ENCODE data around the gene UBE2D4. TPM values are rescaled to one million over a fixed set of nuclear protein-coding genes. Genes with fewer than 3 reads are reported as not detected.
"Not testable (repeated sequence)": the region's sequence is repeated elsewhere in the genome, so short reads cannot be mapped to it uniquely, and the experiment has no call there.

The UBE2D4 gene
- total RNA-seq, 4 donors from 2014 or later: 28.2 to 50.4 (median 31.1) TPM

DNA sequence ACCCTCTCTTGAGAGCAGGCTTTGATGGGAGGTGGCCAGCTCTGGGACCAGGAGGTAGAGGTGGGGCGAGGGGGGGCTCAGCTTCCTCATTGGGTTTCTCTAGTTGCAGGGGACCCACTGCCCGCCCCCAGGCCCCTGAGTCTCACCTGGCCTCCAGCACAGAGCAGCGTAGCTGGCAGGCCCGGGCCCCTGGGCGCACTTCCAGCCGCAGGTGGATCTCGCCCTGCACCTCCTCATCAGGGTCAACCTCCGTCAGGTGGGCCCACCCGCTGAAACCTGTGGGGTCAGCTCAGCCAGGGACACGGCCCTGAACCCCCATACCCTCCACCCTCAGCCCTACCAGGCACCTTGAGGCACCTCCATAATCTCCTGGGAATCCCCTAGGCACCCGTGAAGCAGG lies 43.4 kb downstream of the UBE2D4 start:
- intact Hi-C loops (cut with DNase I); H3K9me3 ChIP-seq; H3K27ac ChIP-seq; DNase-seq; H3K4me1 ChIP-seq; H3K36me3 ChIP-seq; H3K4me3 ChIP-seq (replicated peaks in 1 of 3); H3K27me3 ChIP-seq: not testable (repeated sequence)
- 85 to 100% methylated on average over 2 to 6 of the region's 11 CpGs for WGBS, 2 donors

DNA sequence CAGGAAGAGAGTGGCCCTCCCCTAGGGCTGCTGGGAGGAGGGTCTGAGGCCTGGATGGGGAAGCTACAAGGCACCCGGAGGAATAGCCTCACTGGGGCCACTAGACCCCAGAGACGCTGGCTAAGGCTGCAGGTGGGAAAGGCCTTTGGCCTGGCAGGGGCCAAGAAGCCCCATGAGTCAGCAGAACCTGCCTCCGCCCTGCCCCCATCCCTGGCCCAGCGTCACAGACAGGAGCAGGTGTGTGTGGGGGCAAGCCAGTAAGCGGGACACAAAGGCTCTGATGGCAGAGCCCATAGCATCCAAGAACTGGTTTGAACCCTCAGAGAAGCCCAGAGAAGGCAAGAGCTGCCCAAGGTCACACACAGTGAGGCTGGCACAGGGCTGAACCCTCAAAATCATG lies 44.5 kb downstream of the UBE2D4 start:
- H3K9me3 ChIP-seq; H3K4me1 ChIP-seq; H3K4me3 ChIP-seq (replicated peaks in 1 of 3); intact Hi-C loops (cut with DNase I); H3K27me3 ChIP-seq; DNase-seq; H3K27ac ChIP-seq; H3K36me3 ChIP-seq: not testable (repeated sequence)
- WGBS, 2 donors: no CpG with 5 or more reads among the region's 5 CpGs

DNA sequence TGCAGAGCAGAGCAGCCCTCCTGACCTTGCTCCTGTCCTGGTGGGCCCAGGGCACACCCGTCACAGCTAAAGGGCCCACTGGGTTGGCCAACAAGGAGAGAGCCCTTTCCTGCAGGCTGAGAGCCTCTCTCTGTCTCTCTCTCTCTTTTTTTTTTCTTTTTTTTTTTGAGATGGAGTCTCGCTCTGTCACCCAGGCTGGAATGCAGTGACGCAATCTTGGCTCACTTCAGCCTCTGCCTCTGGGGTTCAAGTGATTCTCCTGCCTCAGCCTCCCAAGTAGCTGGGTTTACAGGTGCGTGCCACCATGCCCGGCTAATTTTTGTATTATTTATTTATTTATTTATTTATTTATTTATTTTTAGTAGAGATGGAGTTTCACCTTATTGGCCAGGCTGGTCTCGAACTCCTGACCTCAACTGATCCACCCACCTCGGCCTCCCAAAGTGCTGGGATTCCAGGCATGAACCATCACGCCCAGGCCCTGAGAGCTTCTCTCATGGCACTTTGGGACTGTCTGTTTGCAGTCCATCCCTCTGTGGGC lies 47.9 kb downstream of the UBE2D4 start:
- DNase-seq; H3K27me3 ChIP-seq; H3K4me1 ChIP-seq; H3K36me3 ChIP-seq; intact Hi-C loops (cut with DNase I); H3K4me3 ChIP-seq (replicated peaks in 1 of 3); H3K9me3 ChIP-seq; H3K27ac ChIP-seq: not testable (repeated sequence)
- whole genome bisulfite sequencing, 2 donors: 81 to 83% methylated on average over 5 to 7 of the region's 8 CpGs

DNA sequence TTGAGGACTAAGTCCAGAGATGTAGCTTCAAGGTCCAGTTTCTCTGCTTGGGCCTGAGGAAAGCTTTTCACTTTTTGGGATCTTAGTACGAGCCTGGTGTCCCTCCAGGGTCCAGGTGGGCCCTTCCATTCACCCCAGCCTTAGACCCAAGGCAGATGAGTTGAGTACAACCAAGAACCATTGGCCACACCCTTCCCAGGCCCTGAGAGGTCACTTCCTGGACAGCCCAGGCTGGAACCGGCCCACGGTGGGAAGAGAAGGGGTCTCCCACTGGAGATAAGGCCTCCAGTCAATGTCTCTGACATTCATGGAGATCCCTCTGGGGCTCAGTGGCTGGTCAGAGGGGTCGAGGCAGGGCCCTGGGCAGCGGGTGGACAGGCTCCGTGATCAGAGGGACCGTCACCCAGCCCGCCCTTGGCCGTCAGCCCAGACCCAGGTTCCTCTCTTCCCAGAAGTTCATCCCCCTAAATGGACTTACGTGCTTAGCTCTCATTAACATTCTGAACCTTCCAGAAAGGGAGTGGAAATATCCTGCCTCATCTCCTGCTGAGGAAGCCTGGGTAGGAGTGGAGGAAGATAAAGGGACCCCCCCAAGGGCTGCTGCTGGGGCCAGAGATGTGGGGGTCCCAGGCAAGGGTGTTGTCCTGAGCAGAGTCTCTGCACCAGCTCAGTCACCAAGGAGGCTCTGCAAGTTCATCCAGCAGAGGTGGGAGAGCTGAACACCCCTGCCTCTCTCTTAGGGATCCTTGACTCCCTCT lies 48.7 kb downstream of the UBE2D4 start:
- WGBS, 2 donors: 69 to 78% methylated on average over 7 to 8 of the region's 10 CpGs
- H3K27me3 ChIP-seq; H3K4me3 ChIP-seq (replicated peaks in 1 of 3); DNase-seq; H3K4me1 ChIP-seq; H3K27ac ChIP-seq; H3K36me3 ChIP-seq; H3K9me3 ChIP-seq; intact Hi-C loops (cut with DNase I): not testable (repeated sequence)

DNA sequence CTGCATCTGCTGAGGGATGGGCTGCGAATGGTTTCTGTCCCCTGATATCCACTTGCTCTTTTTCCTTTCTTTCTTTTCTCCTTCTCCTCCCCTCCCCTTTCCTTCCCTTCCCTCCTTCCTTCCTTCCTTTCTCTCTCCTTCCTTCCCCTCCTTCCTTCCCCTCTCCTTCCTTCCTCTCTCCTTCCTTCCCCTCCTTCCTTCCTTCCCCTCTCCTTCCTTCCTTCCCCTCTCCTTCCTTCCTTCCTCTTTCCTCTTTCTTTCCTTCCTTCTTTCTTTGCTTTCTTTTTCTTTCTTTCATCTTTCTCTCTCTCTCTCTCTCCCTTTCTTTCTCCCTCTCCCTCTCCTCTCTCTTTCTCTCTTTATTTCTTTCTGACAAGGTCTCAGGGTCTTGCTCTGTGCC lies 51.3 kb downstream of the UBE2D4 start:
- DNase-seq: no peak
- Histone ChIP-seq H3K27me3 (no peaks in the 10 kb centered on the region), H3K9me3 (no peaks in the 10 kb centered on the region), H3K36me3 (no peaks in the 10 kb centered on the region), H3K4me3 (replicated peaks in 1 of 3) (no peak overlapping the region), H3K27ac (no peak overlapping the region), H3K4me1 (no peaks in the 10 kb centered on the region)
- TF ChIP-seq, protein P1, sequence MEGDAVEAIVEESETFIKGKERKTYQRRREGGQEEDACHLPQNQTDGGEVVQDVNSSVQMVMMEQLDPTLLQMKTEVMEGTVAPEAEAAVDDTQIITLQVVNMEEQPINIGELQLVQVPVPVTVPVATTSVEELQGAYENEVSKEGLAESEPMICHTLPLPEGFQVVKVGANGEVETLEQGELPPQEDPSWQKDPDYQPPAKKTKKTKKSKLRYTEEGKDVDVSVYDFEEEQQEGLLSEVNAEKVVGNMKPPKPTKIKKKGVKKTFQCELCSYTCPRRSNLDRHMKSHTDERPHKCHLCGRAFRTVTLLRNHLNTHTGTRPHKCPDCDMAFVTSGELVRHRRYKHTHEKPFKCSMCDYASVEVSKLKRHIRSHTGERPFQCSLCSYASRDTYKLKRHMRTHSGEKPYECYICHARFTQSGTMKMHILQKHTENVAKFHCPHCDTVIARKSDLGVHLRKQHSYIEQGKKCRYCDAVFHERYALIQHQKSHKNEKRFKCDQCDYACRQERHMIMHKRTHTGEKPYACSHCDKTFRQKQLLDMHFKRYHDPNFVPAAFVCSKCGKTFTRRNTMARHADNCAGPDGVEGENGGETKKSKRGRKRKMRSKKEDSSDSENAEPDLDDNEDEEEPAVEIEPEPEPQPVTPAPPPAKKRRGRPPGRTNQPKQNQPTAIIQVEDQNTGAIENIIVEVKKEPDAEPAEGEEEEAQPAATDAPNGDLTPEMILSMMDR (IDR thresholded peaks at IDR 0.05): no peak
- no peak for TF ChIP-seq POLR2A (IDR thresholded peaks at IDR 0.05)
- WGBS, 2 donors: 85 to 96% methylated on average over 1 of the region's 1 CpG
- intact Hi-C loops (cut with DNase I): no loop called here

DNA sequence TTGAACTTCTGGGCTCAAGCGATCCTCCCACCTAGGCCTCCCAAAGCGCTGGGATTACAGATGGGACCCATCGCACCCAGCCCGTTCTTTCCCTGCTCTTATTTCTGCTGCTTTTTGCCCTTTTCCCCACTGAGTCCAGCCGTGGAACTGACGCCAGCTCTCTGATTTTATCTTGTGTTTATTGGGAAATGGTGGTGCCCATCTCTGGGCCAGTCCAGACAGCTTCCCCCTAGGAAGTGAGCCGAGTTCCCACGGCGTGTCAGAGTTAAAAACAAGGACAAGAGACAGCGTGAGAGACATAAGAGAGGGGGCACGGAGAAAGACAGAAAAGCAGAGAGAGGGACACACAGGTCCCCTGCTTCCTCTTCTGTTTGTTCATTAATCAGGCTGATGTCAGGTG lies 51.9 kb downstream of the UBE2D4 start:
- H3K4me3 ChIP-seq (replicated peaks in 1 of 3); DNase-seq; H3K9me3 ChIP-seq; H3K4me1 ChIP-seq; intact Hi-C loops (cut with DNase I); H3K27ac ChIP-seq; H3K27me3 ChIP-seq; H3K36me3 ChIP-seq: not testable (repeated sequence)
- WGBS, 2 donors: 88 to 91% methylated on average over 11 of the region's 11 CpGs

DNA sequence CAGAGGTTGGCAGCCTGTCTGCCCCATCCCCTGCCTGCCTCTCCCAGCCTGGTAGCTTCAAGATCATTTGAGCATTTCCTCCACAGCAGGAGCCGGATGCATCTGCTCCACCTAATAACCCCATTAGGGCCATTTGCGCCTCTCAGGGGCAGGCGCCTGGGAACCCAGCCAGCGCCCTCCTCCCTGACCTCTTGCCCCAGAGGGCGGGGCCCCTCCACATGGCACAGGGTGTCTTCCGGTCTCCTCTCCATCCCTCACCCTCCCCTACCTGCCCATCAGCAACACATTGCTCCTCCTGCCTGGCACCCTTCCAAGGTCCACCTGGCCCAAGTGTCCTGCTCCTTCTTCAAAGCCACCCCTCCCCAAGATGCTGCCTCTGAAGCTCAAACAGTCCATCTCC lies 56.6 kb downstream of the UBE2D4 start:
- H3K36me3 ChIP-seq; DNase-seq; H3K9me3 ChIP-seq; intact Hi-C loops (cut with DNase I); H3K4me3 ChIP-seq (replicated peaks in 1 of 3); H3K27ac ChIP-seq; H3K27me3 ChIP-seq; H3K4me1 ChIP-seq: not testable (repeated sequence)
- no CpG with 5 or more reads among the region's 6 CpGs for WGBS, 2 donors

DNA sequence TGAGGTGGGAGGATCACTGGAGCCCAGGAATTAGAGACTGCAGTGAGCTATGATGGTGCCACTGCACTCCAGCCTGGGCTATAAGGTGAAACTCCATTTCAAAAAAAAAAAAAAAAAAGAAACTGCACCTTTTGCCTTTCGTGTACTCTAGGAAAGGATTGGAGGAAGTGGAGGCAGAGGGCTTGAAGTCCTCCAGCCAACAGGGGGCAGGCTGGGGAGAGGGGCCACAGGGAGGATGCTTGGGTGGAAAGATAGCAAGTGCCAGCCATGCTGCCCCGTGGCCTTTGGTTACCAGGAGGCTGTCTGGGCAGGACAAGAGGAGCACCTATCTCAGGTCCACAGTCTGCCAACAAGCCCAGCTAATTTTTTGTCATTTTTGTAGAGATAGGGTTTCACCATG lies 57.5 kb downstream of the UBE2D4 start:
- intact Hi-C loops (cut with DNase I); DNase-seq; H3K36me3 ChIP-seq; H3K4me3 ChIP-seq (replicated peaks in 1 of 3); H3K27me3 ChIP-seq; H3K27ac ChIP-seq; H3K4me1 ChIP-seq; H3K9me3 ChIP-seq: not testable (repeated sequence)
- 83 to 87% methylated on average over 1 of the region's 2 CpGs for WGBS, 2 donors

Data from thyroid gland (tissue), 4 donors.